Bronchial epithelial cell (primary cell): ENCODE results near the gene PHC2. TPM values are rescaled to one million over a fixed set of nuclear protein-coding genes. Genes with fewer than 3 reads are reported as not detected.
"Not testable (repeated sequence)": the region's sequence is repeated elsewhere in the genome, so short reads cannot be mapped to it uniquely, and the experiment has no call there.

ENCODE experiments used
- DNase-seq: peaks from one replicate; pipeline ENCODE4 v3.0.0-alpha.2; 2010; ENCODE audit warnings: low read depth
- FAIRE-seq: peaks from 2 replicates; lab custom pipeline; 2011; peaks lifted over from hg19 to GRCh38; lab: Jason Lieb, UNC
- H3K27me3 ChIP-seq: 2 replicates; pipeline ENCODE4 v1.5.1; 2011; ENCODE audit warnings: low read length; ENCODE audit not compliant: control insufficient read depth, insufficient read depth
- H3K36me3 ChIP-seq: 2 replicates; pipeline ENCODE4 v1.5.1; 2011; ENCODE audit warnings: low read length; ENCODE audit not compliant: control insufficient read depth, insufficient read depth
- H3K4me3 ChIP-seq: 2 replicates; pipeline ENCODE4 v1.5.1; 2011; ENCODE audit warnings: mild to moderate bottlenecking, low read depth, low read length, control low read depth
- total RNA-seq: library from RNA; depleted of rRNA; stranded (reverse); fragments of >200 nt; gene quantifications from 2 replicates; pipeline ENCODE4 v1.2.1, GENCODE V29; 2014
- TF ChIP-seq, protein P1 (sequence below): IDR thresholded peaks from 2 replicates; pipeline ENCODE4 v1.5.1; 2011; ENCODE audit warnings: mild to moderate bottlenecking, moderate library complexity, low read length, control low read depth, inconsistent platforms; ENCODE audit not compliant: insufficient read depth, severe bottlenecking

PHC2 gene
- total RNA-seq, 1 donor from 2014 or later = 32.1 TPM

- FAIRE-seq (peak; percentile 36), DNase-seq (no peak)
- Histone ChIP-seq H3K4me3 (no peak overlapping the region), H3K27me3 (no peaks in the 10 kb centered on the region), H3K36me3 (peaks cover 2% of the 10 kb centered on the region)
- TF ChIP-seq, protein P1, sequence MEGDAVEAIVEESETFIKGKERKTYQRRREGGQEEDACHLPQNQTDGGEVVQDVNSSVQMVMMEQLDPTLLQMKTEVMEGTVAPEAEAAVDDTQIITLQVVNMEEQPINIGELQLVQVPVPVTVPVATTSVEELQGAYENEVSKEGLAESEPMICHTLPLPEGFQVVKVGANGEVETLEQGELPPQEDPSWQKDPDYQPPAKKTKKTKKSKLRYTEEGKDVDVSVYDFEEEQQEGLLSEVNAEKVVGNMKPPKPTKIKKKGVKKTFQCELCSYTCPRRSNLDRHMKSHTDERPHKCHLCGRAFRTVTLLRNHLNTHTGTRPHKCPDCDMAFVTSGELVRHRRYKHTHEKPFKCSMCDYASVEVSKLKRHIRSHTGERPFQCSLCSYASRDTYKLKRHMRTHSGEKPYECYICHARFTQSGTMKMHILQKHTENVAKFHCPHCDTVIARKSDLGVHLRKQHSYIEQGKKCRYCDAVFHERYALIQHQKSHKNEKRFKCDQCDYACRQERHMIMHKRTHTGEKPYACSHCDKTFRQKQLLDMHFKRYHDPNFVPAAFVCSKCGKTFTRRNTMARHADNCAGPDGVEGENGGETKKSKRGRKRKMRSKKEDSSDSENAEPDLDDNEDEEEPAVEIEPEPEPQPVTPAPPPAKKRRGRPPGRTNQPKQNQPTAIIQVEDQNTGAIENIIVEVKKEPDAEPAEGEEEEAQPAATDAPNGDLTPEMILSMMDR = no peak
Observed at GRCh38 chr1:33294071-33295010, 136.6 kb downstream of the PHC2 start.

DNA sequence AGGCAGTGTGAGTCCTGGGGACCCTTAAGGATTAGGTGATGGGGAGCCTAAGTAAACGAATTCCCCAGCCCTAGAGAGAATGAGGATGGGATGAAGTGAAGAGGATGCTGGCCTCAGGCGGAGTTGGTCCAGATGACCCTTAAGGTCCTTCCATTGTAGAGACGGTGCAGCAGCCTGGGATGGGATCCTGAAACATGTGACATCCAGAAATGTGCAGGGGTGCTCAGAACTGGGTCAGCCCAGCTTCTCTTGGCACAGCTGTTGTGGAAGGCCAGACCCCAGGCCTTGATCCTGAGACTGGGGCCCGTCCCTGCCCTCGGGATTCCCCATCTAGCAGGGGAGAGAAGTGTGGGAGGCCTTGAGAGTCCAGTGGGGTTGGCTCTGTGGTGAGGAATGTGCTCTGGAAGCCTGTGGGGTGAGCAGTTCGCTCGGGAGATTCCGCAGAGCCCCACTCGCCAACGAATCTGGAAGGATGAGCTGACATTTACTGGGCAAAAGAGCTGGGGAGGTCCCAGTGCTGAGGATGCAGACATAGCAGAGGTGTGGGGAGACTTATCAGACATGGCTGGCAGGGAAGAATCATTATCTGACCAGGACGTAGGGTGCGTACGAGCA is 138.1 kb downstream of the PHC2 start:
- FAIRE-seq (no peak), DNase-seq (no peak)
- H3K27me3 ChIP-seq = no peaks in the 10 kb centered on the region
- H3K4me3 ChIP-seq = no peak overlapping the region
- TF ChIP-seq, protein P1 = no peak
- H3K36me3 ChIP-seq = peaks cover 2% of the 10 kb centered on the region

DNA sequence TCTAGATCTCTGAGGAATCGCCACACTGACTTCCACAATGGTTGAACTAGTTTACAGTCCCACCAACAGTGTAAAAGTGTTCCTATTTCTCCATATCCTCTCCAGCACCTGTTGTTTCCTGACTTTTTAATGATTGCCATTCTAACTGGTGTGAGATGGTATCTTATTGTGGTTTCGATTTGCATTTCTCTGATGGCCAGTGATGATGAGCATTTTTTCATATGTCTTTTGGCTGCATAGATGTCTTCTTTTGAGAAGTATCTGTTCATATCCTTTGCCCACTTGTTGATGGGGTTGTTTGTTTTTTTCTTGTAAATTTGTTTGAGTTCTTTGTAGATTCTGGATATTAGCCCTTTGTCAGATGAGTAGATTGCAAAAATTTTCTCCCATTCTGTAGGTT is 140.3 kb downstream of the PHC2 start:
- not testable (repeated sequence) for H3K4me3 ChIP-seq, DNase-seq, H3K36me3 ChIP-seq, FAIRE-seq, H3K27me3 ChIP-seq

GRCh38 chr1:33289858-33290154 is 141.1 kb downstream of the PHC2 start:
- TF ChIP-seq, protein P1 = no peak
- DNase-seq (no peak), FAIRE-seq (no peak)
- H3K27me3 ChIP-seq = no peaks in the 10 kb centered on the region
- no peak overlapping the region for H3K4me3 ChIP-seq
- H3K36me3 ChIP-seq = peaks cover under 1% of the 10 kb centered on the region

DNA sequence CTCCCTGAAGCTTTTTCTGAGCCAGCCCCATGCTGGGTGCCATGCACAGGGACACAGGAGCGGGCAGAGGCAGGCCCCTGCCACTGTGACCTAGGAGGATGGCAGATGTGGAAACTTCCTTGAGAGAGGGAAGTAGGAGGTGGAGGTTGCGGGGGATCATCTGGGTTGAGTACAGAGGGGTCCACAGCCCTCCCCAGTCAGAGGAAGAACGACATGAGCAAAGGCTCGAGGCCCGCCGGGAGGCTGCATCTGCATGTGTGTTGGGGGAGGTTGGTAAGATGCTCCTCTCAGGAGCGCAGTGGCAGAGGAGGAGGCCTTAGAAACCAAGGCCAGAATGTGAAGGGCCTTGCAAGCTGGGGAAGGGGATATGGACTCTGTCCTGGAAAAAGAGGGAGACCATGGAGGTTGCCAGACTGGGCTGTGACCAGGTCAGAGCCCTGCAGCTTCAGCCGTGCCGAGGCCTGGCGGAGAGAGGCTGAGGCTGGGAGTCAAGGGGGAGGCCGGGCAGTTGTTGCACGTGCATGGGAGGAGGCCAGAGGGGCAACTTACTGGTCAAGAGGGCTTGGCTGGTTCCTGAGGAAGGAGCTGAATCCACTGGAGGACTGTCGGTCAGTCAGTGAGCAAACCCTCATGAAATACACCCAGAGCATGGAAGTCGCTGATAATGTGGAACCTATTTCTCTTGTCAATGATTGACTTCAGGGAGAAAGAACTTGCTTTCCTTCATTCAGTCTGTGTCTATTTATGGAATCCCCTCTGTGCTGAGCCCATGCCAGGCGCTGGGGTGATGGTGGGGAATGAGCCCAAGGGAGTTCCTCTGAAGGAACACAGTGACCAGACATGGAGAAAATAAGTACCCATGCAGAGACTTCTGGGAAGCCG is 141.7 kb downstream of the PHC2 start:
- H3K4me3 ChIP-seq = no peak overlapping the region
- H3K27me3 ChIP-seq = no peaks in the 10 kb centered on the region
- DNase-seq (no peak), FAIRE-seq (peak; percentile 75)
- H3K36me3 ChIP-seq = peaks cover 1% of the 10 kb centered on the region
- TF ChIP-seq, protein P1 = no peak

DNA sequence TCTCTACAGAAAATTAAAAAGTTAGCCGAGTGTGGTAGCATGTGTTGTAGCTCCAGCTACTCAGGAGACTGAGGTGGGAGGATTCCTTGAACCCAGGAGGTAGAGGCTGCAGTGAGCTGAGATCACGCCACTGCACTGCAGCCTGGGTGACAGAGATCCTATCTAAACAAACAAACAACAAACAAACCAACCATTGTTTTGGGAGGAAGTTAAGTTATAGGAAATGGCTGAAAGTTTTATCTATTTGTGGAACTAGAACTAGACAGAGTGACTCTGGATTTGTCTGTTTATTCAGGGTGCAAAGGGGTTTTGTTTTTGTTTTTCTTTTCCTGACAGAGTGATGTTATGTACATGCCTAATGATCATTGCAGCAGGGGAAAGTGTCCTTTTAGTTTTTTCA is 143.6 kb downstream of the PHC2 start:
- Histone ChIP-seq H3K4me3 (no peak overlapping the region), H3K36me3 (peaks cover 1% of the 10 kb centered on the region), H3K27me3 (no peaks in the 10 kb centered on the region)
- TF ChIP-seq, protein P1 = no peak
- DNase-seq = no peak
- no peak for FAIRE-seq
